ENCODE measurements around the gene FOXO3. TPM values are rescaled to one million over a fixed set of nuclear protein-coding genes. Genes with fewer than 3 reads are reported as not detected.

The FOXO3 gene
- total RNA-seq, 1 donor from 2014 or later: 60.1 TPM

DNA sequence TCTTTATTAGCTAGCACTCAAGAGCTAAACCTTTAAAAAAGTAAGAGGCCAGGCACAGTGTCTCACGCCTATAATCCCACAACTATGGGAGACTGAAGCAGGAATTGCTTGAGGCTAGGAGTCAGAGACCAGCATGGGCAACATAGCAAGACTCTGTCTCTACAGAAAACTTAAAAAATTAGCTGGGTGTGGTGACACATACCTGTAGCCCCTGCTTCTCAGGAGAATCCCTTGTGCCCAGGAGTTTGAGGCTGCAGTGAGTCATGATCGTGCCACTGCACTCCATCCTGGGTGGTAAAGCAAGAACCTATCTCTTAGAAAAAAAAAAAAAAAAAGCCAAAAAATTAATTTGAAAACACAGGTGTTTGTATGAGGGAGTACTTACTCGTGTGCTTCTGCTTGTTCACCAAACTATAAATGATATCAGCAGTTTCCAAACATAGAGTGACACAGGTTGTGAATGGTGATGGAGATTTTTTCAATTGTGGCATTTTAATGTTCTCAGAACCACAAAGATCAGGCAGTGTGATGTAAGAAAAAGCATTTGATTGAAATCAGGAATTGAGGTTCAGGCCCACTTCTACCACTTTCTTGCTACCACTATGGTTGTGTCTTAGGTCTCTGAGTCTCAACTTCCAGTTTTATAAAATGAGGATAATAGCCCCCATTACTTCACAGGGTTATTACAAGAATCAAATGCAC lies 104.9 kb downstream of the FOXO3 start:
- ATAC-seq: no peak
- no peak overlapping the region for H3K4me3 ChIP-seq
- H3K4me1 ChIP-seq: peaks cover 24% of the 10 kb centered on the region
- H3K36me3 ChIP-seq: peaks cover 30% of the 10 kb centered on the region
- no peak for DNase-seq
- no peaks in the 10 kb centered on the region for H3K9me3 ChIP-seq
- no peaks in the 10 kb centered on the region for H3K27me3 ChIP-seq (ENCODE audit: low read depth)
- TF ChIP-seq, protein P1, sequence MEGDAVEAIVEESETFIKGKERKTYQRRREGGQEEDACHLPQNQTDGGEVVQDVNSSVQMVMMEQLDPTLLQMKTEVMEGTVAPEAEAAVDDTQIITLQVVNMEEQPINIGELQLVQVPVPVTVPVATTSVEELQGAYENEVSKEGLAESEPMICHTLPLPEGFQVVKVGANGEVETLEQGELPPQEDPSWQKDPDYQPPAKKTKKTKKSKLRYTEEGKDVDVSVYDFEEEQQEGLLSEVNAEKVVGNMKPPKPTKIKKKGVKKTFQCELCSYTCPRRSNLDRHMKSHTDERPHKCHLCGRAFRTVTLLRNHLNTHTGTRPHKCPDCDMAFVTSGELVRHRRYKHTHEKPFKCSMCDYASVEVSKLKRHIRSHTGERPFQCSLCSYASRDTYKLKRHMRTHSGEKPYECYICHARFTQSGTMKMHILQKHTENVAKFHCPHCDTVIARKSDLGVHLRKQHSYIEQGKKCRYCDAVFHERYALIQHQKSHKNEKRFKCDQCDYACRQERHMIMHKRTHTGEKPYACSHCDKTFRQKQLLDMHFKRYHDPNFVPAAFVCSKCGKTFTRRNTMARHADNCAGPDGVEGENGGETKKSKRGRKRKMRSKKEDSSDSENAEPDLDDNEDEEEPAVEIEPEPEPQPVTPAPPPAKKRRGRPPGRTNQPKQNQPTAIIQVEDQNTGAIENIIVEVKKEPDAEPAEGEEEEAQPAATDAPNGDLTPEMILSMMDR (IDR thresholded peaks at IDR 0.05): no peak
- intact Hi-C loops (cut with DNase I): no loop called here
- H3K27ac ChIP-seq: no peak overlapping the region

DNA sequence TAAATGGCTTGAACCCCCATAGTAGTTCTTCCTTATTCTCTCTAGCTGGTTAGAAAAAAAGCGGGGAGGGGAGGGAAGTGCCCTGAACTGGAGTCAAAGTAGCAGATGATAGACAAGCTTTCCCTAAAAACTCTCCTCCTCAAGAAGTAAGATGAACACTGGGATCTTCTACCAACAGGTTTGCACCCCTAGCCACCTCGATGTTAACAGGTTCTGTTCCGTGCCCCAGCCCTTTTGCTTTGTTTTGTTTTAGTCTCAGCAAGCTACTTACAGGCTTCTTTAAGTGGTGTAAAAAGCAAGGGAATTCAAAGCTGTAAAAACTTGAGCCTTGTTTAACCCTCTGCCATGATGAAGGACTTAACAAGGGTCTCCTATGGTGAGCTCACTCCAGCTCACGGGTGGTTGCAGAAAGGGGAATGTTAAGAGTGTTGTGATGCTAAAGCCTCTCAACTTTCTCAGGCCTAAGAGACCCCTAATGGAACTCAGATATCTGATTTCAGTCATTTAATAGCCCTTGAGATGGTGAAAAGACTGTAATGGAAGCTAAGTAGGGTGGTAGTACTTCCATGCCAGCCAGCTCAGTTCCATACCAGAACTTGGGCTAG lies 106.0 kb downstream of the FOXO3 start:
- DNase-seq (no peak), ATAC-seq (no peak)
- TF ChIP-seq, protein P1 (IDR thresholded peaks at IDR 0.05): no peak
- H3K4me1 ChIP-seq: peaks cover 27% of the 10 kb centered on the region
- no peak overlapping the region for H3K4me3 ChIP-seq
- H3K9me3 ChIP-seq: no peaks in the 10 kb centered on the region
- peaks cover 30% of the 10 kb centered on the region for H3K36me3 ChIP-seq
- no peak overlapping the region for H3K27ac ChIP-seq
- intact Hi-C loops (cut with DNase I): no loop called here
- no peaks in the 10 kb centered on the region for H3K27me3 ChIP-seq (ENCODE audit: low read depth)

DNA sequence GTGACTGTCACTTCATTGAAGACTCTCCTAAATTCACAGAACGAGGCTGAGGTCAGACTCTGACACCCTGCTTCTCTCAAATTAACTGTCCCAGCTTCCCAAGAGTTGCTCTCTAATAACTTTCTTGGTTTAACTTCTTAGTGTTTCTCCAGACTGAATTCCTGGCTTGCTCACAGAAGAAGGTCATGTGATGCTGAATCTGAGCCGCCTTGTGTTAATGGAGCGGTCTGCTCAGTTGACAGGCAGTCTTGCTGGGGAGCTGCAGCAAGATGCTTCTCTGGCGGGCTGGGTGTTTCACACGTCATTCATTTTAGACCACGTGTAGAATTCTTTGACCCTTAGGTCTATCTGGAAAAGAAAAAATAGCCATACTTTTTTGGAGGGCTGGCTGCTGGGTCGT lies 107.3 kb downstream of the FOXO3 start:
- peaks cover 30% of the 10 kb centered on the region for H3K36me3 ChIP-seq
- peaks cover 34% of the 10 kb centered on the region for H3K4me1 ChIP-seq
- TF ChIP-seq, protein P1 (IDR thresholded peaks at IDR 0.05): no peak
- H3K27ac ChIP-seq: no peak overlapping the region
- no peaks in the 10 kb centered on the region for H3K9me3 ChIP-seq
- H3K27me3 ChIP-seq (ENCODE audit: low read depth): no peaks in the 10 kb centered on the region
- intact Hi-C loops (cut with DNase I): no loop called here
- H3K4me3 ChIP-seq: no peak overlapping the region
- no peak for ATAC-seq
- DNase-seq: no peak

DNA sequence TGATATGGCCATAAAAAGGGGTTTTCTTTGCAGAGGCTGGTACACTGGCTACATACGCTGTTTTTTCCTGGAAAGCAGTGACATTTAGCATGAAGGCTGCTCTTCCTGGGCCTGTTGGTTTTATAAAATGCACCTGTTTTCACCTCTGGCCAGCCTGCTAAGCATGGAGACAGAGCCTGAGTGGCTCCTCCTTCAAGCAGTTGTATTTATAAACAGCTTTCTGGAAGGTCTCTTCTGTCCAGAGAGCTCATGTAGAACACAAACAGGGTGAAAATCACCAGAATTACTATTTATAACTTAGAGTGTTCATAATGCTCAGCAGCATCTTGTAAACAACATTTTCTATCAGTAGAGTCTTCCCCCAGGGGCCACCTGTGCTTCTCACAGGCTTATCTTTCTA lies 109.0 kb downstream of the FOXO3 start:
- intact Hi-C loops (cut with DNase I): no loop called here
- no peaks in the 10 kb centered on the region for H3K27me3 ChIP-seq (ENCODE audit: low read depth)
- H3K36me3 ChIP-seq: peaks cover 21% of the 10 kb centered on the region
- H3K27ac ChIP-seq: no peak overlapping the region
- H3K4me1 ChIP-seq: peaks cover 48% of the 10 kb centered on the region
- TF ChIP-seq, protein P1 (IDR thresholded peaks at IDR 0.05): no peak
- H3K9me3 ChIP-seq: no peaks in the 10 kb centered on the region
- ATAC-seq (no peak), DNase-seq (no peak)
- no peak overlapping the region for H3K4me3 ChIP-seq

DNA sequence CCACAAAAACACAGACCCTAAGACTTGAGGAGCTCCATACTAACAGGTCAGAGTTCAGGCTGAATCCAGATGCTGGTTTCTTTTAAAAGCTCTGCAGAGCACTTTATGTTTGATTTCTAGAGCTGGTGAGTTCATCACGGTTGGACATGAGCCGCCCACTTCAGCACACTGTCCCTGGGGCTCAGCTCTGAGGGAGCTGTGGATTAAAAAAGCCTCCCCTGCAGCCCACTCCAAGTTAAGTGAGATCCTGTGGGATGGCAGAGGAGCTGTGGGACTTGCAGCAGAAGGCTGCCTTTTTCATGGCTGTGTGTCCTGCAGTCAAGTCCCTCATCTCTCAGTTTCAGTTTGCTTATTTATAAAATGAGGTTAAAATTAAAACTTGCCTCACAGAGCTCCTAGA lies 110.5 kb downstream of the FOXO3 start:
- intact Hi-C loops (cut with DNase I): no loop called here
- Histone ChIP-seq H3K27ac (no peak overlapping the region), H3K4me3 (no peak overlapping the region), H3K9me3 (no peaks in the 10 kb centered on the region), H3K4me1 (peaks cover 63% of the 10 kb centered on the region), H3K27me3 (ENCODE audit: low read depth) (no peaks in the 10 kb centered on the region), H3K36me3 (peaks cover 10% of the 10 kb centered on the region)
- DNase-seq: no peak
- no peak for ATAC-seq
- TF ChIP-seq, protein P1 (IDR thresholded peaks at IDR 0.05): no peak

Measured in lower lobe of right lung (tissue), 2 donors.